Endodermal cell (in vitro differentiated cells): ENCODE measurements around the gene RASGRF1. TPM values are rescaled to one million over a fixed set of nuclear protein-coding genes. Genes with fewer than 3 reads are reported as not detected.

Source experiments
- DNase-seq: peaks from one replicate; pipeline ENCODE4 v3.0.0-alpha.2; 2017
- H3K27ac ChIP-seq: 2 replicates; pipeline ENCODE4 v1.5.1; 2013; ENCODE audit warnings: mild to moderate bottlenecking, low read depth, low read length, moderate library complexity
- H3K27me3 ChIP-seq: 2 replicates; pipeline ENCODE4 v1.6.1; 2013; ENCODE audit warnings: mild to moderate bottlenecking, low read length, moderate library complexity; ENCODE audit not compliant: insufficient read depth, control insufficient read depth, poor library complexity, severe bottlenecking
- H3K36me3 ChIP-seq: 2 replicates; pipeline ENCODE4 v1.7.0; 2013; ENCODE audit warnings: mild to moderate bottlenecking, low read length, moderate library complexity; ENCODE audit not compliant: control insufficient read depth, insufficient read depth
- H3K4me1 ChIP-seq: one replicate; pipeline ENCODE4 v1.7.0; 2013; ENCODE audit warnings: low read length; ENCODE audit not compliant: control insufficient read depth, insufficient read depth
- H3K4me3 ChIP-seq: 2 replicates; pipeline ENCODE4 v1.5.1; 2013; ENCODE audit warnings: mild to moderate bottlenecking, low read length, moderate library complexity
- H3K9ac ChIP-seq: 2 replicates; pipeline ENCODE4 v1.6.1; 2013; ENCODE audit warnings: mild to moderate bottlenecking, low read length, moderate library complexity; ENCODE audit not compliant: poor library complexity, severe bottlenecking; ENCODE audit errors: extremely low read depth
- H3K9me3 ChIP-seq: 2 replicates; pipeline ENCODE4 v1.6.1; 2013; ENCODE audit warnings: mild to moderate bottlenecking, low read length, moderate library complexity; ENCODE audit not compliant: control insufficient read depth
- H3K27ac Mint-ChIP-seq: 2 replicates; pipeline ENCODE4 v1.8.0; 2020; ENCODE audit warnings: mixed read lengths
- H3K27me3 Mint-ChIP-seq: 2 replicates; pipeline ENCODE4 v1.8.0; 2021; ENCODE audit warnings: mild to moderate bottlenecking, mixed read lengths; ENCODE audit not compliant: insufficient read depth
- H3K36me3 Mint-ChIP-seq: 2 replicates; pipeline ENCODE4 v1.8.0; 2020; ENCODE audit warnings: low read depth, mixed read lengths
- H3K4me1 Mint-ChIP-seq: 2 replicates; pipeline ENCODE4 v1.8.0; 2020; ENCODE audit warnings: mixed read lengths
- H3K4me3 Mint-ChIP-seq: 2 replicates; pipeline ENCODE4 v1.8.0; 2020; ENCODE audit warnings: mild to moderate bottlenecking, moderate library complexity, mixed read lengths
- H3K9me3 Mint-ChIP-seq: 2 replicates; pipeline ENCODE4 v1.8.0; 2020; ENCODE audit warnings: mild to moderate bottlenecking, mixed read lengths
- WGBS, 2 experiments: methylation state at CpG; one replicate each; pipeline versions ENCODE4 v1.1.5 to v1.1.7; 2013; ENCODE audit warnings: missing lambda C conversion rate in 2 of 2, mixed read lengths in 1 of 2; ENCODE audit not compliant: insufficient coverage in 1 of 2, insufficient read length in 1 of 2; 5-methylcytosine and 5-hydroxymethylcytosine counted together
- total RNA-seq, 2 donors: library from RNA; stranded (reverse); fragmentation: NEBNext Ultra II Directional in 1 of 2; extraction: Animal tissue kit (Norgen Biotek cat#: 25700) in 1 of 2; gene quantifications; 2 replicates in 1 of 2; 3 replicates in 1 of 2; pipeline ENCODE4 v1.2.1, GENCODE V29; 2021
- TF ChIP-seq, protein P1 (sequence below): fragments of 200-600 bp; sonication (generic); conservative IDR thresholded peaks from 2 replicates; pipeline ENCODE4 v1.5.0; 2021; ENCODE audit warnings: antibody characterized with exemption, mild to moderate bottlenecking

RASGRF1 gene
- total RNA-seq, 2 donors from 2014 or later: 0.20 TPM; not detected in 1

DNA sequence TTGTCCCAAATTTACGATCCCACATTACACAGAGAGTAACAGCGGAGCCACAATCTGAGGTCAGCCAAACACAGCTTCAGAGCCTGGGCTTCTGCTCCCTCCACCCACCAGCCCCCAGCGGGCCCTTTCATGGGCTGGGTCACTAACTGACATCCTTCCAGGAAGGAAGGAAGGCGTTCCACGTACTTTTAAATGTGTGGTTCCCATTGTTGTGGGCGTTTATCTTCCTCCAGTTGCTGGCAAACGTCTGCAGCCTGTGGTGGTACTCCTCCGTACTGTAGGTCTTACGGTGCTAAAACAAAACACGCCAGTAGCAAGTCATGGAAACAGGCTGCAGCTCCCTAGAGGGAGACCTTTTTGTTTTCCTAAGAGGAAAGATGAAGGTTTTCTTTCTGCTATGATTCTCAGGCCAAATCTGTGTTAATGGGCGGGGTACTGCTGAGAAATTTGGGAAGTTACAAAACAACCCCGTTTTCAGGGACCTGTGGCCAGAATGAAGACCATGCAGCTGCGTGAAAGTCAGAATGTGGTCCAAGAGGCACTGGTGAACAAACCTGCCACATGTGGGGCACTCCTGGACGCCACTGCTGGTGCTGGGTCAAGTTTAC, 153.3 kb downstream of the RASGRF1 start:
- H3K4me1 ChIP-seq: no peaks in the 10 kb centered on the region
- no peak overlapping the region for H3K27ac ChIP-seq
- Mint-ChIP-seq H3K4me3 (no peak overlapping the region), H3K9me3 (peaks cover 2% of the 10 kb centered on the region), H3K27ac (no peak overlapping the region), H3K36me3 (peaks cover 14% of the 10 kb centered on the region), H3K4me1 (no peaks in the 10 kb centered on the region), H3K27me3 (peaks cover under 1% of the 10 kb centered on the region)
- no peak overlapping the region for H3K9ac ChIP-seq
- no peak overlapping the region for H3K4me3 ChIP-seq
- TF ChIP-seq, protein P1, sequence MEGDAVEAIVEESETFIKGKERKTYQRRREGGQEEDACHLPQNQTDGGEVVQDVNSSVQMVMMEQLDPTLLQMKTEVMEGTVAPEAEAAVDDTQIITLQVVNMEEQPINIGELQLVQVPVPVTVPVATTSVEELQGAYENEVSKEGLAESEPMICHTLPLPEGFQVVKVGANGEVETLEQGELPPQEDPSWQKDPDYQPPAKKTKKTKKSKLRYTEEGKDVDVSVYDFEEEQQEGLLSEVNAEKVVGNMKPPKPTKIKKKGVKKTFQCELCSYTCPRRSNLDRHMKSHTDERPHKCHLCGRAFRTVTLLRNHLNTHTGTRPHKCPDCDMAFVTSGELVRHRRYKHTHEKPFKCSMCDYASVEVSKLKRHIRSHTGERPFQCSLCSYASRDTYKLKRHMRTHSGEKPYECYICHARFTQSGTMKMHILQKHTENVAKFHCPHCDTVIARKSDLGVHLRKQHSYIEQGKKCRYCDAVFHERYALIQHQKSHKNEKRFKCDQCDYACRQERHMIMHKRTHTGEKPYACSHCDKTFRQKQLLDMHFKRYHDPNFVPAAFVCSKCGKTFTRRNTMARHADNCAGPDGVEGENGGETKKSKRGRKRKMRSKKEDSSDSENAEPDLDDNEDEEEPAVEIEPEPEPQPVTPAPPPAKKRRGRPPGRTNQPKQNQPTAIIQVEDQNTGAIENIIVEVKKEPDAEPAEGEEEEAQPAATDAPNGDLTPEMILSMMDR: no peak
- WGBS, 2 experiments: 87 to 93% methylated on average over 12 to 14 of the region's 14 CpGs
- H3K9me3 ChIP-seq: no peaks in the 10 kb centered on the region
- H3K36me3 ChIP-seq: peaks cover 18% of the 10 kb centered on the region
- no peaks in the 10 kb centered on the region for H3K27me3 ChIP-seq
- DNase-seq: no peak

DNA sequence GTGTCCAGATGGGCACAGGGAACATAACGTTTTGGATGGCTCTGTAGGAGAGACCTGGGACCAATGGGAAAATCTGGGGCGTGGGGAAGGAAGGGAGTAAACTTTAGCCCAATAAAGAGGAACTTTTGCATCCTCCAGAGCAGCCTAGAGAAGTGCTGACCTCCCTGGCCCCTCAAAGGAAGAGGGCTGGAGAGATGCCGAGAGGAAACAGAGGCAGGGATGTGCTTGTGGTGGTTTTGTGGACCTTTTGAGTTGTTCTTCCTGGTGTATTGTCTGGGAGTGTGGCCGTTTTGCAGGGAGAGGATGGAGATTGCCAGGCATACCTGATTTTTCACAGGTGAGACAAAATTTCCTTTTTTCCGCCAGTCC, 155.9 kb downstream of the RASGRF1 start:
- Histone ChIP-seq H3K9me3 (no peaks in the 10 kb centered on the region), H3K27ac (no peak overlapping the region), H3K9ac (no peak overlapping the region), H3K36me3 (peaks cover 18% of the 10 kb centered on the region), H3K4me1 (no peaks in the 10 kb centered on the region), H3K27me3 (no peaks in the 10 kb centered on the region), H3K4me3 (no peak overlapping the region)
- WGBS, 2 experiments: 84 to 92% methylated on average over 2 to 5 of the region's 5 CpGs
- Mint-ChIP-seq H3K36me3 (peaks cover 14% of the 10 kb centered on the region), H3K9me3 (no peaks in the 10 kb centered on the region), H3K27ac (no peak overlapping the region), H3K4me1 (no peaks in the 10 kb centered on the region), H3K4me3 (no peak overlapping the region), H3K27me3 (no peaks in the 10 kb centered on the region)
- no peak for DNase-seq
- TF ChIP-seq, protein P1: no peak

DNA sequence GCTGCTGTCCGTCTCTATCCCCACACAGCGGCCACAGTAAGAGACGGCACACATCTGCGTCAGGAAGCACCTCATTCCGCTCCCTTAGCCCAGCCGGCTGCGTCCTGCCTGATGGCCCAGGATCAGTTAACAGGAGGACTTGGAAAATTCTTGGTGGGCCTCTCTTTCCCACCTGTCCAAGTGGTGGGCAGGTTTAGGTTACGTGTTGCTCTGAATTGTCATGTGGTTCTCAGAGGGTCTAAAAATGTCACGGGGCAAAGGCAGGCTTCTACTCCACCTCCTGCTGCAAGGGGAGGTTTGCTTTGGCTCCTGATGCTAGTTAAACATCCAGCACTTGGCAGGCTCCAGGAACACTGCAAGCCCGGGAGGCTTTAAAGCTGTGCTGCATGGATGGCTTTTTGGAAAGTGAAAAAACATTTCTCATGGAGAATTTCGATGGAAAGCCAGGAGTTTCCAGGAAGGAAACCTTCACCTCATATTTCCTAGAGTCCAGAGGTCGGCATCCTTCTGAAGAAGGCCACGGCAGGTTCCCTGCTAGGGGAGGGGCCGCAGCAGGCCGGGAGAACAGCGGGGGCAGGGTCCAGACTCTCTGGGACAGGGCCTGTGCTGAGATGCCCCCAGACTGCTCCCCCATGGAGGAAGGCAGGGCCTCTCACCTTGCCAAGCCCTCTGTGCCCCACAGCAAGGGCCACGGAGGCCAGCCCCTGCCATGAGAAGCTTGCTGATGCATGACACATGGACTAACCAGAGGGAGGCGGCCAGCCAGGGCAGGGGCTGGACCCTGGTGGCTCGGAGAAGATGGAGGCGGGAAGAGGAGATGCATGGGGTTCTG, 156.5 kb downstream of the RASGRF1 start:
- Mint-ChIP-seq H3K27me3 (no peaks in the 10 kb centered on the region), H3K36me3 (peaks cover 14% of the 10 kb centered on the region), H3K4me1 (no peaks in the 10 kb centered on the region), H3K27ac (no peak overlapping the region), H3K4me3 (no peak overlapping the region), H3K9me3 (no peaks in the 10 kb centered on the region)
- Histone ChIP-seq H3K4me3 (no peak overlapping the region), H3K9ac (no peak overlapping the region), H3K9me3 (no peaks in the 10 kb centered on the region), H3K27ac (no peak overlapping the region), H3K27me3 (no peaks in the 10 kb centered on the region), H3K36me3 (peaks cover 18% of the 10 kb centered on the region), H3K4me1 (no peaks in the 10 kb centered on the region)
- WGBS, 2 experiments: 93 to 94% methylated on average over 15 to 20 of the region's 20 CpGs
- TF ChIP-seq, protein P1: no peak
- peak; percentile 43 for DNase-seq
